GM12875 (cell line): ENCODE measurements around the gene DHX34.

Experiments
- H3K4me3 ChIP-seq: one replicate; pipeline ENCODE4 v1.5.1; 2011; ENCODE audit warnings: low read depth, low read length, control low read depth
- TF ChIP-seq, protein P1 (sequence below): IDR thresholded peaks from 2 replicates; pipeline ENCODE4 v1.5.1; 2011; ENCODE audit warnings: low read depth, mild to moderate bottlenecking, control low read depth, inconsistent platforms, low read length, moderate library complexity, borderline replicate concordance; ENCODE audit not compliant: insufficient read depth

Gene DHX34

DNA sequence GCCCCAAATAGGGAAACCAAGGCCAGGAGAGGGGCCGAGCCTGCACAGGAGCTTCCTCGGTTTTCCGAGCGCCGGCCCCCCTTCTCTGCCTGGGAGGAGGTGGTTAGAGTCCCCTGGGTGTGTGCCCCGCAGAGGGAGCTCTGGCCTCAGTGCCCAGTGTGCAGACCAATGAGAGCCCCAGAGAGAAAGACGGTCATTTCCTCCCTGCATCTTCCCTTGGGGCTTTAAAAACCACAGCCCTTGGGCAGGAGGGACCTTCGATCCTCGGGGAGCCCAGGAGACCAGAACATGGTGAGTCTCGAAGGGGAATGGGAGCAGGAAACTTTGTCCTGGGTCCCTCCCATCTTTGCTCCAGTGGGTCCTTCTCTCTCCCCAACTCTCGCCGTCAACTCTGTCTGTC is 39.5 kb upstream of the DHX34 start, which contains the start of gene C5AR1:
C5AR1 (plus strand) TSS at position 254 of the 400 bp plus-strand sequence; CDS start at position 289, 35 bp downstream.
- TF ChIP-seq, protein P1, sequence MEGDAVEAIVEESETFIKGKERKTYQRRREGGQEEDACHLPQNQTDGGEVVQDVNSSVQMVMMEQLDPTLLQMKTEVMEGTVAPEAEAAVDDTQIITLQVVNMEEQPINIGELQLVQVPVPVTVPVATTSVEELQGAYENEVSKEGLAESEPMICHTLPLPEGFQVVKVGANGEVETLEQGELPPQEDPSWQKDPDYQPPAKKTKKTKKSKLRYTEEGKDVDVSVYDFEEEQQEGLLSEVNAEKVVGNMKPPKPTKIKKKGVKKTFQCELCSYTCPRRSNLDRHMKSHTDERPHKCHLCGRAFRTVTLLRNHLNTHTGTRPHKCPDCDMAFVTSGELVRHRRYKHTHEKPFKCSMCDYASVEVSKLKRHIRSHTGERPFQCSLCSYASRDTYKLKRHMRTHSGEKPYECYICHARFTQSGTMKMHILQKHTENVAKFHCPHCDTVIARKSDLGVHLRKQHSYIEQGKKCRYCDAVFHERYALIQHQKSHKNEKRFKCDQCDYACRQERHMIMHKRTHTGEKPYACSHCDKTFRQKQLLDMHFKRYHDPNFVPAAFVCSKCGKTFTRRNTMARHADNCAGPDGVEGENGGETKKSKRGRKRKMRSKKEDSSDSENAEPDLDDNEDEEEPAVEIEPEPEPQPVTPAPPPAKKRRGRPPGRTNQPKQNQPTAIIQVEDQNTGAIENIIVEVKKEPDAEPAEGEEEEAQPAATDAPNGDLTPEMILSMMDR = no peak
- H3K4me3 ChIP-seq = no peak within 1 kb of the TSS

DNA sequence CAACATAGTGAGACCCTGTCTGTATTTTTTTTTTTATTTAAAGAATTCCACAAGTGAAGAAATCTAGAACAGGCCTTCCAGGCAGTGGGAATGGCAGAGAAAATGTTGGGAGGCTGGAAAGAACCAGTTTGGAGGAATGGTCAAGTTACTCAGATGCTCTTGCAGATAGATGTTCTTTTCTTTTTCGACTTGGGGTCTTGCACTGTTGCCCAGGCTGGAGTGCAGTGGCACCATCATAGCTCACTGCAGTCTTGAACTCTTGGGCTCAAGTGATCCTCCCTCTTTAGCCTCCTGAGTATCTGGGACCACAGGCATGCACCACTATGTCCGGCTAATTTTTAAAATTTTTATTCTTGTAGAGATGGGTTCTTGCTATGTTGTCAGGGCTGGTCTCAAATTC is 38.8 kb upstream of the DHX34 start:
- TF ChIP-seq, protein P1 = no peak
- no peak overlapping the region for H3K4me3 ChIP-seq

- no peak overlapping the region for H3K4me3 ChIP-seq
- TF ChIP-seq, protein P1 = no peak
These were observed 38.3 kb upstream of the DHX34 start for GRCh38 chr19:47310819-47311218.

DNA sequence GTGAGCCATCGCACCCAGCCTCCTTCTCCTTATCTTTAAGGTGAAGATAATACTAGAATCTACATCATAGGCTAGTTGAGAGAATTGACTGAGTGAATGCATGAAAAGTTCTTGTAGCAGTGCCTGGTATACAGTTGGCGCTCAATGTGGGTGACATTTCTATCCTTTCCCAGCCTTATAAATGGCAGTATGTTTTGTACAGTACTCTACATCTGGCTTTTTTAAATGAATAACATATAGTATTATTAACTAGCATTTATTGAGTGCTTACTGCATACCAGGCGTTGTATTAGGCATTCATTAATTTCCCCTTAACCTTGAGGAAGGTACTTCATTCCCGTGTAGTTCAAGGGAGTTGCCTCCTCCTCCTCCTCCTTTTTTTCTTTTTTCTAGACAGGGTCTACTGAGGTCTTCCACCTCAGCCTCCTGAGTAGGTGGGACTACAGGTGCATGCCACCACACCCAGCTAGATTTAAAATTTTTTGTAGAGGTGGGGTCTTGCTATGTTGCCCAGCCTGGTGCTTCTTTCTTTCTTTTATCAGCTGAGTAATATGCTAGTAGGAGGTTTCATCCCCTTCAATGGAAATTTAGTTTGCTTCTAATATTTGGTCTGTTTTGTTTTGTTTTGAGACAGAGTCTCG is 36.6 kb upstream of the DHX34 start:
- TF ChIP-seq, protein P1 = no peak
- no peak overlapping the region for H3K4me3 ChIP-seq

DNA sequence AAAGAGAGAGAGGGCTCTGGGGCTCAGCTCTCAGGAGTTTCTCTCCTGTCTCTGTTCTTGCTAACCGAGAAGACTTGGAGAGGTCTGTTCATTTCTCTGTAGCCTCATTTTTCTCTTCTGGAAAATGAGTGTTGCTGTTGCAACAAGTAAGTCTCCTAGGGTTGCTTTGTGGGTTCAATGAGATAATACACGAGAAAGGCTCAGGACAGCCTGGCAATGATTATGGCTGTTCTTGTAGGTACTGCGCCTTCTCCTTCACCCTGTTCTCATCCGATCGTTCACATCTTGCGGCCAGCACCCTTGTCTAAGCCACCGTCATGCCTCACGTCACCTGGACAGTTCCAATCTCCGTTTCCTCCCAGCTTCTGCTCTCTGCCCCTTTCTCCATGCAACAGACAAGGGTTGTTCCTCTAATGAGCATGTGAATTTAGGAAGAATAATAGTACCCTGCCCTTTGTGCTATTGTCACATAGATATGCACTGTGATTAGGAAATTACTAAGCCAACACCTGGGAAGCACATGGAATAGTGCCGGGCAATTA is 35.3 kb upstream of the DHX34 start:
- TF ChIP-seq, protein P1 = no peak

DNA sequence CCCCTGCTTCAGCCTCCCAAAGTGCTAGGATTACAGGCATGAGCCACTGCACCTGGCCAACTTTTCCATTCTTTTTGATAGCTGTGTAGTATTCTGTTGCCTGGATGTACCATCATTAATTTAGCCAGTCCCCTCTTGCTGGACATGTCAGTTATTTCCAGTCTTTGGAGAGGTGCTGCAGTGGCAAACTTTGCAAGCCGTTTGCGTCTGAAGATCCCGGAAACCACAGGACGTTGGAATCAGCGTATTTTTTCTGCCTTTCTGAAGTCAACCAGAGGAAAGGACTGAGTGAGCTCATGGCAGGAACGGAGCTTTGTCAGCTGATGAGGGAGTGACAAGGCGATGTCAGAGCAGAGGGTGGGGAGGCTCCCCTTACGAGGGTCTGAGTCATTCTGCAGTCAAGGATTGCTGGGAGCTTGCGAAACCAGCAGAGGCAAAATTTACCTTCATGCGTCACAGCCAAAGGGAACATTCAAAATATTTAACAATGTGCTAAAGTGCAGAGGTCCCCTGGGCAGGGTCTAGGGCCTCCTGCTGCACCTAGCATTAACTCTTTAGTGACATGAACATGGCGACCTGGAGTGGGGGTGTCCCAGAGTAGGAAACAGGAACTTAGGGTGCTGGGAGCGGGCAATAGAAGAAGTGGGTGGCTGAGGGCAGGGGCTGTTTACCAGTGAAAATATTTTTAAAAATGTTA is 33.8 kb upstream of the DHX34 start:
- TF ChIP-seq, protein P1 = no peak
- H3K4me3 ChIP-seq = no peak overlapping the region

More for the DNA sequence above, 35.3 kb upstream of the DHX34 start:
- H3K4me3 ChIP-seq = no peak overlapping the region
